ENCODE data around the gene CAPZB. TPM values are rescaled to one million over a fixed set of nuclear protein-coding genes. Genes with fewer than 3 reads are reported as not detected.
A peak's percentile ranks its signal among the peaks of the same experiment; 100 is the strongest.

CAPZB gene
- polyA plus RNA-seq, 1 experiment = 312 TPM

DNA sequence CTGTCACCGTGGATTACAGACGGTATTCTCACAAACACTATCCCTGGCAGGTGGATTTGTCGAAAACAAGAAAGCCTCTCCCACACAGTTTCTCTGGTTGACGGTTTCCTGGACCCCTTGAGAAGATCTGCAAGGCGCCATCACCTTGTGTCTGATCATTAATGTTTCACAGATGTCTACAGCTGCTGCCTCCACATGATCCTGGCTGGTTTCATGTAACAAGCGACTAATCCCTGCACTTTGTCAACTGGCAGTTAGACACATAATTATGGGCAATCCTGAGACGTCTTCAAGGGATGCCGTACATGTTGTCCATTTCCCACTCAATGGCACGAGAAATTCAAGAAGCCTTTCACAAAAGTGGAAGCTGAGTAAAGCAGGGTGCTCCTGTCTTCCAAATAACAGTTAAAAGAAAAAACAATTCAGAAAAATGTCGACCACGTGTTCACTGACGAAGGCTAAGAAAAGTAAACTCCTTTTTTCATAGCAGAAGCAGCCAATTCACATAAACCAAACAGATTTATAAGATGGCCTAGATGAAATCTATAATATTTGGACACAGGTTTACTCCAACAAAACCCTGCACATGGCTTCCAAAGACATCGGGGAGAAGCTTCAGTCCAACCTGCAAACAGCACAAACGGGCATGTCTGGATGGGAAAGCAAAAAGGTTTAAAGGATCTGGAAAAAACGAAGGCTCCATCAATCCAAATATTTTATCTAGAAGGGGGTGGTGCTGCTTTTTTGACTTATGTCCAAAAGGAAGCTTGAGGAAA is 52.2 kb downstream of the CAPZB start:
- DNase-seq (ENCODE audit: low read depth, low spot score) = no peak
- H3K4me3 ChIP-seq (ENCODE audit: low read depth, low read length) = no peak overlapping the region
- H3K27me3 ChIP-seq (ENCODE audit: control insufficient read depth, insufficient read depth, low read length) = no peaks in the 10 kb centered on the region
- TF ChIP-seq, protein P1, sequence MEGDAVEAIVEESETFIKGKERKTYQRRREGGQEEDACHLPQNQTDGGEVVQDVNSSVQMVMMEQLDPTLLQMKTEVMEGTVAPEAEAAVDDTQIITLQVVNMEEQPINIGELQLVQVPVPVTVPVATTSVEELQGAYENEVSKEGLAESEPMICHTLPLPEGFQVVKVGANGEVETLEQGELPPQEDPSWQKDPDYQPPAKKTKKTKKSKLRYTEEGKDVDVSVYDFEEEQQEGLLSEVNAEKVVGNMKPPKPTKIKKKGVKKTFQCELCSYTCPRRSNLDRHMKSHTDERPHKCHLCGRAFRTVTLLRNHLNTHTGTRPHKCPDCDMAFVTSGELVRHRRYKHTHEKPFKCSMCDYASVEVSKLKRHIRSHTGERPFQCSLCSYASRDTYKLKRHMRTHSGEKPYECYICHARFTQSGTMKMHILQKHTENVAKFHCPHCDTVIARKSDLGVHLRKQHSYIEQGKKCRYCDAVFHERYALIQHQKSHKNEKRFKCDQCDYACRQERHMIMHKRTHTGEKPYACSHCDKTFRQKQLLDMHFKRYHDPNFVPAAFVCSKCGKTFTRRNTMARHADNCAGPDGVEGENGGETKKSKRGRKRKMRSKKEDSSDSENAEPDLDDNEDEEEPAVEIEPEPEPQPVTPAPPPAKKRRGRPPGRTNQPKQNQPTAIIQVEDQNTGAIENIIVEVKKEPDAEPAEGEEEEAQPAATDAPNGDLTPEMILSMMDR (IDR thresholded peaks at IDR 0.05; ENCODE audit: low read depth, low read length) = no peak
- ChIA-PET CTCF (interaction anchor here (0.5 to 1.1 kb wide), 2 partner anchors 35 to 227 kb away, joined by 3 to 4 read pairs; no protein-coding TSS in a partner anchor), POLR2A (no interaction called here)
- peak overlapping the region; percentile 34 for H3K27ac ChIP-seq (ENCODE audit: low read depth, low read length)
- no peaks in the 10 kb centered on the region for H3K9me3 ChIP-seq (ENCODE audit: control insufficient read depth, insufficient read depth, low read length)

DNA sequence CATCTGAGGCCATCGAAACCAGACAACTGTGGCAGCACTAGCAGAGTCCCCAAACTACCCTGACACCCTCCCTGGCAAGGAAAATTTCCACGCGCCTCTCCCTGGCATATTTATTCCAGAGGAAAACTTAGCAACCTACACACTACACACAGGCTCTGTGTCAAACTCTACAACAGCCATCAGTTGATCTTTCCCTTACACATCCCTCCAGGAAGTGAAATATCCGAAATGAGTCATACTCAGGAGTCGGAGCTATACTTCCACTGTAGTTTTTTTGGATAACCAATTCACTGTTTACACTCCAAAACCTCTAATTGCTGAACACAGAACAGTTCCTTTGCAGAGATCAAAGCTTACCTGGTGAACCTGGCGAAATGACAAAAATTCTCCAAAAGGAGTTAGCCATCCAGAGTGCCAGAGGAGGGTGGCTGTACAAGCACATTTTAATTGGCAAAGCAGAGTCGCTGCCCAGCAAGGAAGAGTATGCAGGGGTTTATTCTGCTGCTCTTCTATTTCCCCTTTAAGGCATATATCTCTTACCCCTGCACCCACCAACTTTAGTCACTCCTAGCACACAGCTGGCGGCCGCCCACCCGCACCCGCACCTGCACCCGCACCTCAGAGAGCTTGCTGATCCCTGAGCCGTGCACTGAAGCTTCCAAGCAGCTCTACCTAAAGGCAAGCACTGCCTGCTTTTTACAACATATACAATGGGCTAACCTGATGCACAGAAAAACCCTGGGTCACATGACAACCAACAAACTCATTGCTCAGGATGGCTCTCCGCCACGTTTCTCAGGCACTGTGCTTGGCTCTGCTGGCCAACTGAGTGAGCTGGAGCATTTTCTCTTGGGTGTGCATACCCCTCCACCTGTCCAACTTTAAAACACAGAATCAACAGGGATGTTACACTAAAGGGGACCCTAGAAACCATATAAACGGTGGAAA is 54.9 kb downstream of the CAPZB start:
- TF ChIP-seq, protein P1 (IDR thresholded peaks at IDR 0.05; ENCODE audit: low read depth, low read length) = no peak
- Histone ChIP-seq H3K27ac (ENCODE audit: low read depth, low read length) (no peak overlapping the region), H3K4me3 (ENCODE audit: low read depth, low read length) (no peak overlapping the region), H3K9me3 (ENCODE audit: control insufficient read depth, insufficient read depth, low read length) (no peaks in the 10 kb centered on the region), H3K27me3 (ENCODE audit: control insufficient read depth, insufficient read depth, low read length) (no peaks in the 10 kb centered on the region)
- ChIA-PET POLR2A (no interaction called here), CTCF (no interaction called here)
- no peak for DNase-seq (ENCODE audit: low read depth, low spot score)

DNA sequence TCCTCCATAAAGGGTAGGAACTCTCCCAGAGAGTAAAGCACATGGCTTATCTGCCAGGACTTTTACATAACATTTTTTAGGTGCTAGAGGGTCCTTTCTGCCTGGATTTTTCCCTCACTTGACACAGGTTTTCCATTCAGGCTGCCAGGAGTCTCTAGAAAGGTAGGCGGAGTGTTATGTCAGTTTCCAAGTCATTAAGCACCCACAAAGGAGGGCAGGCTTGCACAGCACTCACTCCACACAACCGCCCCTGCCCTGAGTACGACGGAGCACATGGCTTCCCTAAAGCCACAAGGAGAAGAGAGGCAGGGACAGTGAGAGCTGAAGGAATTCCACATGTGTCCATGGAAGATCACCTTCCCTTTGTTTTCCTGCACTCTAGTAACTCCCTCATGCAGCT is 55.7 kb downstream of the CAPZB start:
- TF ChIP-seq, protein P1 (IDR thresholded peaks at IDR 0.05; ENCODE audit: low read depth, low read length) = no peak
- no peaks in the 10 kb centered on the region for H3K27me3 ChIP-seq (ENCODE audit: control insufficient read depth, insufficient read depth, low read length)
- no peak overlapping the region for H3K4me3 ChIP-seq (ENCODE audit: low read depth, low read length)
- H3K9me3 ChIP-seq (ENCODE audit: control insufficient read depth, insufficient read depth, low read length) = no peaks in the 10 kb centered on the region
- no peak overlapping the region for H3K27ac ChIP-seq (ENCODE audit: low read depth, low read length)
- DNase-seq (ENCODE audit: low read depth, low spot score) = no peak
- CTCF ChIA-PET = interaction anchor here (1.3 kb wide), 1 partner anchor 19 kb away, joined by 3 read pairs; no protein-coding TSS in a partner anchor
- POLR2A ChIA-PET = no interaction called here

DNA sequence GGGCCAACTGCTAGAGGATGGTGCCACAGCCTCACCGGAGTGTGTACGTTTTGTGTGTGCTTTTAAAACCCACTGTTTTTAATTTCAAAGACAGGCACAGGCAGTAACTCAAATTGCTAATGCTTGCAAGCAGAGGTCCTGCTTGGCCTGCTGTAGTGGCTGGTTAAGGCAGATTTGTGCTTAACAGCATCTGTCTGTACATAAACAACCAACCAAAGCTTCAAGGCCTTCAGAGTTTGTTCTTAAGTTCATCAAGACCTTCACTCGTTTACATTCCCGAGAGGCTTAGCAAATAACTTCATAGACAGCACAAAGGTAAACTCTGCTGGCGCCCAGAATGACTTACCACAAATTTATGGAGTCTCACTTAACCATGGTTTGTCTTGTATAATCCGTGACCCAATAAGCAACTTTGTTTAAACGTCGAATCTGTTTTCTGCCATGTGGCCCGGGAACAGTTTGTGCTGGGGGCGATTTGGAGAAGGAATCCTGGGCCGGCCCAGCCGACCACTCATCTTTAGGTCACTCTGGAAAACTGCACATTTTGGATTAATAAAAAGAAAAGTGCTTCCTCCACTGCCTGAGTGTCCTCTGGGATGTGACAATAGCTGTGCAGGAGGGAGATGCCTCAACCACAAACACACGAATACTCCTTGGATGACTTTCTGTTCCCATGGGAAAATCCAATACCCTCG is 58.1 kb downstream of the CAPZB start:
- Histone ChIP-seq H3K27me3 (ENCODE audit: control insufficient read depth, insufficient read depth, low read length) (no peaks in the 10 kb centered on the region), H3K27ac (ENCODE audit: low read depth, low read length) (peak overlapping the region; percentile 78), H3K9me3 (ENCODE audit: control insufficient read depth, insufficient read depth, low read length) (no peaks in the 10 kb centered on the region), H3K4me3 (ENCODE audit: low read depth, low read length) (no peak overlapping the region)
- peak; percentile 87 for DNase-seq (ENCODE audit: low read depth, low spot score)
- ChIA-PET CTCF (interaction anchor here (0.5 to 1.3 kb wide), 4 partner anchors 29 to 227 kb away, joined by 3 to 5 read pairs (median 4); no protein-coding TSS in a partner anchor), POLR2A (interaction anchor here (0.7 to 1.0 kb wide), 3 partner anchors 32 to 170 kb away, joined by 3 to 5 read pairs (median 4); a partner anchor contains a TSS)
- TF ChIP-seq, protein P1 (IDR thresholded peaks at IDR 0.05; ENCODE audit: low read depth, low read length) = no peak
